Right hindlimb (tissue), 1 donor: ENCODE results near the gene SPAAR.
"Not testable (repeated sequence)": the region's sequence is repeated elsewhere in the genome, so short reads cannot be mapped to it uniquely, and the experiment has no call there.

Experiments used
- DNase-seq: peaks from one replicate; pipeline ENCODE4 v3.0.0-alpha.2; 2018

The SPAAR gene, protein sequence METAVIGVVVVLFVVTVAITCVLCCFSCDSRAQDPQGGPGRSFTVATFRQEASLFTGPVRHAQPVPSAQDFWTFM

DNA sequence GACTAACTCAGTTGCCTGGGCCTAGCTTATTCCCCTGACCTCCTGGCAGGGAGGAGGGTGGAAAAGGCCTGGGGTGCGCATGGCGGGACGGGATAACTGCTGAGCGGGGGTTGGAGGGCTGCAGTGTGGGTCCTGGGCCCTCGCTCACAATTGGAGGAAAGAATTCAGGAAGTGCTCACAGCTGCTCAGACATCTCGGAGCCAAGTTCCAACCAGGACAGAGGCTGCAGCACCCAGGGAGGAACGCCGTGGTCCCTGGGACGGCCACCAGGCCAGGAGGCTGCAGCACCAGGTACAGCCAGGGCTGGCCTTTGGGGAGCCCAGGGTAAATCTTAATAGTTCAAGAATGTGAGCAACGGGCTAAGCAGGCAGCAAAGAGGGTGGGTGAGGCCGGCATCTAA lies at the start of gene SPAAR:
TSS of gene SPAAR (plus strand) at position 217 of the 400 bp plus-strand sequence. CDS start 974 bp downstream, outside the sequence.
- DNase-seq: no peak

DNA sequence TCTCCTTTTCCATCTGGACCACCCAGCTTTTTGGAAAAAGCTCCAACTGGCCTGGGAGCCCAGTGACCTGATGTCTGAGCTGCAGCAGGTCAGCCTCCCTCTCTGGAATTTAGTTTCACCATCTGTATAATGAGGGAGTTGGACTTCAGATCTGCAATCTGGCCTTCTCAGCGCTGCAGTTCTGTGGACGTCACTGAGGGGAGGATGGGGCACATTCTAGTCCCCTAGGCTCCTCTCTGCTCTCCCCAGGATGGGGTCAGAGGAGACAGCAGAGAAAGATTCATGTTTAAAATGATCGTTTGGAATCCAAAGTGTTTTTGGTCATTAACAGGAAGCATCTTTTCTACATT lies 49.3 kb upstream of the SPAAR start:
- no peak for DNase-seq

DNA sequence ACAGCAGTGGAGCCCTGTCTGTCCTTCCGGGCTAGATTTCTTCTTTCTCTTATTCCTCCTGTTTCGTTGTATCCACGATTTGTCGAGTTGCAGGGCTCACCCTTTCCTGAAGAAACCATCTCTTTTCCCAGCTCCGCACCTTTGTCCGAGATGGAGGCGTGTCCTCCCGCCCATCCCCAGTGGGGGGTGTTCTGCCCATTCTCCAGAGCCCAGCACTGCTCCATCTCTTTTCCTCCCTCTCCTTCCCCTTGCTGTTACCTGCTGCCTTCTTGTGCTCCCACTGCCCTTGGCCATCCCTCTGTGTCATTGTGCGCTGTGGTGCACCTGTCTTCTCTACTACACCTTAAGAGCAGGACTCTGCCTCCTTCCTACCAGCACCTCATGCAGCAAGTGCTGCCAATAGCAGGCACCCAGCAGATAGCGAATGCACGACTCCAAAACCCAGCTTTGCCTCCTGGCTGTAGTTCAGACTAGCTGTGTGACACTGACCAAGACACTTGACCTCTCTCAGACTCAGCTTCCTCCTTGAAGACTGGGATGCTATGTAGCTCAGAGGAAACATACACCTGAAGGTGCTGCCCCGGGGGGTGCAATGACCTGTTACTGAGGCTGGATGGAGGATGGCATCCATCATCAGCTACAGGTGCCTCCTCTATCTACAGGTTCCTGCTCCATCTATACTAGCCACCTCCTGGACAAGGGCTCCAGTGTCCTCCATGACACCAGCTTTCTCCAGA lies 48.0 kb upstream of the SPAAR start:
- DNase-seq: no peak

DNA sequence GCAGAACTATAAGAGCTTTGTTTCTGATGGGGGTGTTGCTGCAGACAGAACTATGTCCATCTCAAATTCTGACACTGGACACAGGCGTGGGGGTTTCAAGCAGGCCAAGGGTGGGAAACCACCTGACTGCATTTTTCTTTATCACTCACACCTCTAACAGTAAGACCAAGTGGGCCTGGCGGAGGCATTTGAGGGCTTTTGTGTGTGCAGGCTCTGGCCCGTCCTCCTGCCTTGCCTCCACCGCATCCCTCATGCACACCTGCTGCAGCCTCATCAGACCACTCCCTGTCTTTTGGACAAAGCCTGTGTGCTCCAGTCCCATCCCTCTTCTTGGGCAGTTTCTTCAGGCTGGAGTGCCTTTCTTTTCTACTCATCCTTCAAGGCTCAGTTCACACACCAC lies 47.0 kb upstream of the SPAAR start:
- DNase-seq: no peak

DNA sequence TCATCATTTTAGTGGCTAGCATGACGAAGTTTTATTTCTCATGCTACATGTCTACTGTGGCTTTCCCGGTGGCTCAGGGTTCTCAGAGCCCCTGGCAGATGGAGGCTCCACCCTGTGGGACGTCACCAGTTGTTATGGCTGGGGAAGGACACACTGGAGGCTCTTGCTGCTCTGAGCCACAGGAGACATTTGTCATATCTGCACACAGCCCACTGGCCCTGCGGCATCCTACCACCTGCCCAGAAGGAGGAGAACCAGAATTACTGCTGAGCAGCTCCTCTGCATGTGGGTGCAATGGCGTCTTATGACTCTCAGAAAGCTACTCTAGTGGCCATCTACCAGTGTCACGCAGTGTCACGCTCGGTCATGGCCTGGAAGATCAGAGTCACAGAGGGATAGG lies 45.7 kb upstream of the SPAAR start:
- DNase-seq: no peak

DNA sequence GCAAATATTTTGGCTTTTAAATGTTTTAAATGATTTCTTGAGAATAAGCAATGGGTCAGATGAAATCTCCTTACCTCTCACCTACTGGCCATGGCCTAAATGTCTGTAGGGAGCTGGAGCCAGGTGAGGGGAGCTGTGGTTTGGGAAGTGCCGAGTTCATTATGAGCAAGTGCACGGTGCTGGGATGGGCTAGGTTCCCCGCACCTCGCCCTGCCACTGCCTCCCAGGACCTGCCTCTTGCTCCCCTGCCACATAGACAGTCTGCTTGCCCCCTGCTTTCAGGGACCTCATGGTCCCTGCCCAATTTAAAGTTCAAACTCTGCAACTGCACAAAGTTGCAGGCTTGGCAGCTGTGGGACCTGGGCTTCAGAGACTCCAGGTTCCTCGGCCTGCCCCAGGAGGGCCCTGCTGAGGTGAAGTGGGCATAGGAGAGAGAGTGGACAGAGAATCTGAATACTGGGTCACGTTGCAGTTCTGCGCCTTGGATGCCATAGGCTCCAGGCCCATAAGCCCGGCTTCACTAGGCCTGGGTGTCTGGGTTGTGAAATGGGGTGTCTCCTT lies 44.5 kb upstream of the SPAAR start:
- no peak for DNase-seq

DNA sequence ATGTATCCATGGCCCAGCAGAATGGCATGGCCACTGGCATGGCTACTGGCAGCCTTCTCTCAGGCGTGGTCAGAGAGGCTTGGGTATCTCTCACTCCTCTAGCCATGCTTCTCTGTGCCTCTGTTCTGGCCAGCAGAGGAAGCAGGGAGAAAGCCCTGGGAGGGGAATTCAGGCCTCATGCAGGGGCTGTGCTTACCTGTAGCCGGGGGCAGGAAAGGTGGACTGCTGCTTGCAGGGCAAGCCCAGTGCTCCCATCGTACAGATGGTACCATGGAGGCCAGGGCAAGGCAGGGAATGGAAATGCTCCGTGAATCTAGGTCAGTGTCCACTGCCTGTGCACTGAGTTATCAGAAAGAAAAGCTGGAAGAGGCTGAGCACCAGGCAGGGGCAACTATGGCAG lies 41.8 kb upstream of the SPAAR start:
- no peak for DNase-seq

DNA sequence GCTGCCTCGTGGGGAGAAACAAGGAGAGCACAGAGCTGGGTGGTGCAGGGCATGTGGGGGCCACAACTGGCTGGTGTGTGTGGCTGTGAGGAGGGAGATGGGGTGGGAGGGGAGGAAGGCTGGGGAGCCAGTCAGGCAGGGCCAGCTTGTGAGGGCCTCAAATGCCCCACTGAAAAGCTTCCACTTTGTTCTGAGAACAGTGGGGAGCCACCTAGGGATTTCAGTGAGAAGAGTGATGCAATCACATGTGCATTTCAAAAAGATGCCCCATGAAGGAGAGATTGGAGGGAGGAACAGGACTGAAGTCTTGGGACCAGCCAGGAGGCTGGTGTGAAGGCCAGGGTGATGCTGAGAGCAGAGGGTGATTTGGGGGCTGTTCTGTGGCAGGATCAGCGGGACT lies 40.4 kb upstream of the SPAAR start:
- no peak for DNase-seq

DNA sequence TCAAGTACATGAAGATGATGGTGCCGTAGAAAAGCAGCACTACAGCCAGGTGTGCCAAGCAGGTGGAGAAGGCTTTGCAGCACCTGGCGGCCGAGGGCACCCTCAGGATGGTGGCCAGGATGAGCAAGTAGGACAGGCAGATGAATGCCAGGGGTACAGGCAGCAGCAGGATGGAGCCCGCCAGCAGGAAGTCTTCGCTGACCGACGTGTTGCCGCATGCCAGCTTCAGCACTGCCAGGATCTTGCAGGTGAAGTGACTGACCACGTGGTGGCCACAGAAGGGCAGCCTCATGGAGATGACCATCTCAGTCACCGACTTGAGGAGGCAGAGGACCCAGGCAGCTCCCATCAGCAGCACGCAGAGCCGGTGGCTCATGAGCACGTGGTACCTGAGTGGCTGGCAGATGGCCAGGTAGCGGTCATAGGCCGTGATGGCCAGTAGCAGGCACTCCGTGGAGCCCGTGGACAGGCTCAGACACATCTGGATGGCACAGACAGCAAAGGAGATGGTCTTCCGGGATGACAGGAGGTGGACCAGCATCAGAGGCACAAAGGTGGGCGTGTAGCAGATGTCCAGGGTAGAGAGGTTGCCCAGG lies 39.6 kb upstream of the SPAAR start:
- no peak for DNase-seq

DNA sequence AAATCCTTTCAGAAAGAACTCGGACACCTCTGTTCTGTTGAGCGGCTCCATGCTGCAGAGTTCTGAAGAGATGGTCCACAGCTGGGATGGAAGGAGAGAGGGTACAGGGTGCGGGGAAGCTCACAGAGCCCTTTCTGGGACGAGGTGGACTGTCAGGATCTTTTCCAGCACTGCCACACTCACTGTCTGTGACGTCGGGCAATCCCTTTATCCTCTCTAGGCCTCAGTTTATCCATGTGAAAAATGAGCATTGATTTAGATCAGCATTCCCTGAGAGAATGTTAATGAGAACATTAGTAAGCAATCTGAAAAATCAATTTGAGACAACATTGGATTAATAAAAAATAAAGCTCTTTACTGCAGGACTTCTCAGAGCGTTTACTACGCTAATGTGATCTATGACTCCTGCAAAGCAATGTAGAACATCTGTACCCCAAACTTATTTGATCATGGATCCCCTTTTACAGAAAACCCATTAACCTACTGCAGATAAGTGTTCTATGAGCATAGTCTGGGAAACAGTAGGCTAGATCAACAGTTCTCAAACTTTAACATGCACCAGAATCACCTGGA lies 38.9 kb upstream of the SPAAR start, which contains the start of gene OR13J1:
TSS of gene OR13J1 (minus strand) at position 51 of the 573 bp plus-strand sequence. CDS start at position 51, 0 bp downstream.
- DNase-seq: no peak

DNA sequence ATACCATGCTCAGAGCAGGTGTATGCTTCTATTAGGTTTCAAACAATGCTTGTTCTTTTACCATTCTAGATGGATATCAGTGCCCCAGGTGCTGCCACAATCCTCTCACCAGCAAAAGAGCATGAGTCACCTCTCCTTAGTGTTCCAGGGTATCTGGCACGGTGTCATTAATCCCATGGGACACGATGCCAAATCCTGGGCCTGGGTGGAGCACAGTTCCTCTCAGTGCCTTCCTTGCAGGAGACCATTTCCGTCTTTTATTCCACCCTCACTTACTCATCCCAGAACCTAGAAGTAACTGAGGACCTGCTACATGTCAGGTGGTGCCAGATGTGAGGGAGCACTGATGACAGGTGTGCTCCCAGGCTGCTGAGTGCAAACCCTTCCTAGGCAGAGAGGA lies 37.7 kb upstream of the SPAAR start:
- no peak for DNase-seq

DNA sequence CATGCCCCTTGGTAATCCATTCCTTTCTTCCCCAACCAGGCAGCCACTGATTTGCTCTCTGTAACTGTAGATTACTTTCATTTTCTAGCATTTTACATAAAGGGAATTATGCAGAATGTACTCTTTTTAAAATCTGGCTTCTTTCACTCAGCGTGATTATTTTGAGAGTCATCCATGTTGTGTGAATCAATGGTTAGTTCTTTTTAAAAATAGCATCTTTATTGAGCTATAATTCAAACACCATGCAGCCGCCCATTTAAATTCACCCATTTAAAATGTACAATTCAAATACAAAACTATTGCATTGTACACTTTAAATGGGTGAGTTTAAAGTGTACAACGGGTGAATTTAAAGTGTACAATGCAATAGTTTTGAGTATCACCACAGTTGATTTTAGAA lies 36.8 kb upstream of the SPAAR start:
- DNase-seq: no peak

DNA sequence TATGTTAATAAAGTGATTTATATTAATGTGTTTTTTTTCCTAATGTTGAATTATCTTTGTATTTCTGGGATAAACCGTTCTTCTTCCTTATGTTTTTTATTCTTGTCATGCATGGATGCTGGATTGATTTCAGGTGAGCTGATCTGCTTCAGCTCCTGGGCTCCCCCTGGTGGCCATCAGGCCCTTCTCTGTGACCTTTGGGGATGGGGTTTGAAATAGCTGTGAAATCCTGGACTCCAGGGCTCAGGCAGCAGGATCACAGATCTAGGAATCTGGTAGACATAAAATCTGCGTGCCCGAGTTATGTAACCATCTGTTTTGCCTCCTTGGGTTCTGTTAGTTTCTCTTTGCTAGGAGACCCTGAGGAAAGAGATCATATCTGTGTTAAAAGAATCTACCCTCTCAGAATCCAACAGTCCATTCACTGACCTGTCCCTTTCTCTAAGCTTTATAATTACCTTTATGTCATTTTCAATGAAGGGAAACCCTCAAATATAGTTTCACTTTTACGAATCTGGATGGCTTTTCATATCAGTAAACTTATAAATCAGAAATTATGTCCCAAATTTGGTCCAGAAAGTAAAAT lies 26.9 kb upstream of the SPAAR start:
- DNase-seq: peak; percentile 88

DNA sequence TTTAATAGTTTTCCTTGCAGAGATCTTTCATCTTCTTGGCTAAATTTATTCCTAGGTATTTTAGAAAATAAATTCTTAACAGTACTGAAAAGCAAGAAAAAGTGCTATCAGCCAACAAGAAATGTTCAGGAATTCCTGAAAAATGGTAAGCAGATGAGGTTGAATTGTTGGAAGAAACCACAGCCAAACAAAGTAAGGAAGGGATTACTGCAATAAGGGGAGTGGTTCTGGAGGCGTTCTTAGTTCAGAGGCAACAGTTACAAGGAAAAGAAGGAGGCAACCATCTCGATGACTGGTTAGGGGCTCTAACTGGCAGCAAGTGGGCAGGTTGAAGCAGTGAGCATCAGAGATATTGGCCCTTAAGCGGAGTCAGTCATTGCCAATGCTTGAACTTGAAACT lies 26.3 kb upstream of the SPAAR start:
- DNase-seq: no peak

DNA sequence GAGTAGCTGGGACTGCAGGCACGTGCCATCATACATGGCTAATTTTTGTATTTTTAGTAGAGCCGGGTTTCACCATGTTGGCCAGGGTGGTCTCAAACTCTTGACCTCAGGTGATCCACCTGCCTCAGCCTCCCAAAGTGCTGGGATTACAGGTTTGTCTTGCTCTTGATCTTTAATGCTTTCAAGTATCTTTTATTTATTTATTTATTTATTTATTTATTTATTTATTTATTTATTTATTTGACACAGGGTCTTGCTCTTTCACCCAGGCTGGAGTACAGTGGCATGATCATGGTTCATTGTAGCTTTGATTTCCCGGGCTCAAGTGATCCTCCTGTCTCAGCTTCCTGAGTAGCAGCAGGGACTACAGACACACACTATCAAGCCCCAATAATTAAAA lies 24.4 kb upstream of the SPAAR start:
- not testable (repeated sequence) for DNase-seq

DNA sequence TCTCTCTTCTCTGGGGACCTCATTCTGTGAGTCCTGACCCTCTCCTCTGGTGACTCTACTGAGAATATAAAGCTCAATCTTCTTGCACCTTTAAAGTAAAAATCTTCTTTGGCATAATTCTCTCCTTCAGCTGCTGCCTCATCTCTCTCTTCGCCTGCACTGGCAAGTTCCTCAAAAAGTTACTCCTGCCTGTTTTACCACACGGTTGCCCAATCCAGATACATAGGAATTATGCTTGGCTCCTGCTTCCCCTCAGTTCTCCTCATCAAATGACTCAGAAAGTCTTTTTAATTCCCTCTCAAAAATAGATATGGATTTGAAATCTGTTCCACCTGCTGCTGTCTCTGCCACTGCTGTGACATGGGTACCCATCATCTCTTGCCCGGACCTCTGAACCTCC lies 17.6 kb upstream of the SPAAR start:
- no peak for DNase-seq

DNA sequence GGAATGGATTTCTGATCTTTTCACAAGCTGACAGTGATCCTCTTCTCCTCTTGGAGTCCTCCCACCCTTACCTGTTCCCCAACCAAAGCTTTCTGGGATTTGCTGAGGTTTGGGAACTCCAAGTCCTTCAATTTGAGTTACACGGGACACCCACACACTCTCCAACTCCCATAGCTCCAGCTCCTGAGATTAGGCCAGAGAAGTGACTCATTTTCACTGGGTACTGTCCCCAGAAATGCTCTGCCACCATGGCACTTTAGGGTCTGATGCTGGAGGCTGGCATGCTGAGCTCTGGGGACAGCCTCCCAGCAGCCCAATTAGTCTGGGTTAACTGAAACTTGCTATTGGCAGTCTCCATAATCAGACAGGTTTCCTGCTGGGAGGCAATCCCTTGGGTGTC lies 17.2 kb upstream of the SPAAR start:
- no peak for DNase-seq

DNA sequence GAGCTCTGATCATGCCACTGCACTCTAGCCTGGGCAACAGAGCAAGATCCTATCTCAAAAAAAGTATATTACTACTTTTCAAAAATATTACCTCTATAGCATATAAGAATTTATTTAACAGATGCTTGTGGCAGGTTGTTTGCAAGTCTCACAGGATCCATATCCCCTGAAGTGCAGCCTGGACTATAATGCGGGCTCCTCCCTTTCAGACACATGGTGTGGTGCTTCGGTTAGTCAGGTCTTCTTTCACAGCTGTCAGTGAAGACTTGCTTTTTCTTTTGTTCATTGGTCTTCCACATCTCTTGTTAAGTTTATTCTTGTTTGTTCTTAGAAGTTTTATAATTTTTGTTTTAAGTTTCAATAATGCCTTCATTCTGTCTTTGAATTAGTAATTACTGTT lies 12.7 kb upstream of the SPAAR start:
- no peak for DNase-seq

DNA sequence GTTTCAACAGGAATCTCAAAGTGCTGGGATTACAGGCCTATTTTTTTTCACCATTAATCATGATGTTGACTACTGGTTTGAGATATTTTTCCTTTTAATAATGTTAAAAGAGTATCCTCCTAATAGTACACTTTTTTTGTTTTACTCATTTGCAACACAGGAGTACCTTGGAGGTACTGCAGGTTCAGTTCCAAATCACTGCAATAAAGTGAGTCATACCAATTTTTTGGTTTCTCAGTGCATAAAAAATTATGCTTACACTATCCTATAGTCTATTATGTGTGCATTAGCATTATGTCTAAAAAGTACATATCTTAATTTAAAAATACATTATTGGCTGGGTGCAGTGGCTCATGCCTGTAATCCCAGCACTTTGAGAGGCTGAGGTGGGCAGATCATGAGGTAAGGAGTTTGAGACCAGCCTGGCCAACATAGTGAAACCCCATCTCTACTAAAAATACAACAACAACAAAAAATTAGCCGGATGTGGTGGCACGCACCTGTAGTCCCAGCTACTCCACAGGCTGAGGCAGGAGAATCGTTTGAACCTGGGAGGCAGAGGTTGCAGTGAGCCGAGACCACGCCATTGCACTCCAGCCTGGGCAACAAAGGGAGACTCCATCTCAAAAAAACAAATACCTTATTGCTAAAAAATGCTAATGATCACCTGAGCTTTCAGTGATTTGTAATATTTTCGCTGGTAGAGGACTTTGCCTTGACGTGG lies 11.8 kb upstream of the SPAAR start:
- not testable (repeated sequence) for DNase-seq

DNA sequence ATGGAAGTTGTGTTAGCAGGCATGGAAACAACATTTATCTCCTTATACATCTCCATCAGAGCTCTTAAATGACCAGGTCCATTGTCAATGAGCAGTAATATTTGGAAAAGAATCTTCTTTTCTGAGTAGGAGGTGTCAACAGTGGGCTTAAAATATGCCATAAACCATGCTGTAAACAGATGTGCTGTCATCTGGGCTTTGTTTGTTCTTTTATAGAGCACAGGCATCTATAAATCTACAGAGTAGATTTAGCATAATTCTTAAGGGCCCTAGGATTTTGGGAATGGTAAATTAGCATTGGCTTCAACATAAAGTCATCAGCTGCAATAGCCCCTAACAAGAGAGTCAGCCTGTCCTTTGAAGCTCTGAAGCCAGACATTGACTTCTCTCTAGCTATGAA lies 11.0 kb upstream of the SPAAR start:
- no peak for DNase-seq

DNA sequence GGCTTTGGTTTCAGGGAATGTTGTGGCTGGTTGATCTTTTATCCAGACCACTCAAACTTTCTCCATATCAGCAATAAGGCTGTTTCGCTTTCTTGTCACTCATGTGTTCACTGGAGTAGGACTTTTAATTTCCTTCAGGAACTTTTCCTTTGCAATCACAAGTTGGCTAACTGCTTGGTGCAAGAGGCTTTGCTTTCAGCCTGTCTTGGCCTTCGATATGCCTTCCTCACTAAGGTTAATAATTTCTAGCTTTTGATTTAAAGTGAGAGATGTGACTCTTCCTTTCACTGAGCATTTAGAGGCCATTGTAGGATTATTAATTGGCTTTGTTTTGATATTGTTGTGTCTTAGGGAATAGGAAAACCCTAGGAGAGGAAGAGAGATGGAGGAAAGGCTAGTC lies 10.3 kb upstream of the SPAAR start:
- no peak for DNase-seq

DNA sequence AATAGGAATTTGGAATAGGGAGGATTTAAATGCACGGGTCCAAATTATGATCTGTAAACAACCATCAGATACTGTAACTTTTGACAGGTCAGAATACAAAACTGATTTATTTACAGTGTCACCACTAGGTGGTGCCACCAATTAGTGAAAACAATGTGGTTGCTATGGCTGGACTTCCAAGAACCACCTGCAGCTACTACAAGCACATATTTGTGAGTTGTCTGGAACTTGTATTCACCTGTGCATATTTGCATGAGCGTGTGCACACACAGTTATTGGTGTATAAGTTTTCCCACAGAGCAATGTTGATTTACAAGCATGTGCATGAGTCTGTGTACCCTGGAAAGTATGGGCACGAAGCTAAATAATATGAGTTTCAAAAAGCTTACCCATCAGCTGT lies 6.2 kb upstream of the SPAAR start:
- DNase-seq: no peak

DNA sequence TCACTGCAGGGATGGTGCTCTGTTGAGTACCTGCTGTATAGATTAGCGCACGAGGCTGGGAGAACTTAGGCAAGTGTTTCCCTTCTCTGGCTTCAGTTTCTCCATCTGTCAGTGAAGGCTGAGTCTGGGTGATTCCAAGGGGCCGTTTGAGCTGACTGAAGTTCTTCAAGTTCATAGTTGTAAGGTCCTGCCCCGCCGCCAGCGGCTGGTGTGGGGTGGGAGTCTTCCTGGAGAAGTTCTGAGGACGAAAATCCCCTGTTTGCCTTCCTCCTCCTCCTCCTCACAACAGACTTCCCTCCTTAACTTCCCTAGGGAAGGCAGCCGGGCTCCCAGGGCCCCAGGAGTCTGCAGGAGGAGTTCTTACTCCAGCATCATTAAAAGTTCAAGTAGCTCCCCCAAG lies 5.0 kb upstream of the SPAAR start:
- DNase-seq: no peak
